ENCODE measurements around the gene LETM1. TPM values are rescaled to one million over a fixed set of nuclear protein-coding genes. Genes with fewer than 3 reads are reported as not detected.

The LETM1 gene
- total and polyA plus RNA-seq, 2 of the 13 experiments (the other 11 are each of a cell fraction or from before 2014, with no cell fraction given), result 9.7 to 41.6 TPM

DNA sequence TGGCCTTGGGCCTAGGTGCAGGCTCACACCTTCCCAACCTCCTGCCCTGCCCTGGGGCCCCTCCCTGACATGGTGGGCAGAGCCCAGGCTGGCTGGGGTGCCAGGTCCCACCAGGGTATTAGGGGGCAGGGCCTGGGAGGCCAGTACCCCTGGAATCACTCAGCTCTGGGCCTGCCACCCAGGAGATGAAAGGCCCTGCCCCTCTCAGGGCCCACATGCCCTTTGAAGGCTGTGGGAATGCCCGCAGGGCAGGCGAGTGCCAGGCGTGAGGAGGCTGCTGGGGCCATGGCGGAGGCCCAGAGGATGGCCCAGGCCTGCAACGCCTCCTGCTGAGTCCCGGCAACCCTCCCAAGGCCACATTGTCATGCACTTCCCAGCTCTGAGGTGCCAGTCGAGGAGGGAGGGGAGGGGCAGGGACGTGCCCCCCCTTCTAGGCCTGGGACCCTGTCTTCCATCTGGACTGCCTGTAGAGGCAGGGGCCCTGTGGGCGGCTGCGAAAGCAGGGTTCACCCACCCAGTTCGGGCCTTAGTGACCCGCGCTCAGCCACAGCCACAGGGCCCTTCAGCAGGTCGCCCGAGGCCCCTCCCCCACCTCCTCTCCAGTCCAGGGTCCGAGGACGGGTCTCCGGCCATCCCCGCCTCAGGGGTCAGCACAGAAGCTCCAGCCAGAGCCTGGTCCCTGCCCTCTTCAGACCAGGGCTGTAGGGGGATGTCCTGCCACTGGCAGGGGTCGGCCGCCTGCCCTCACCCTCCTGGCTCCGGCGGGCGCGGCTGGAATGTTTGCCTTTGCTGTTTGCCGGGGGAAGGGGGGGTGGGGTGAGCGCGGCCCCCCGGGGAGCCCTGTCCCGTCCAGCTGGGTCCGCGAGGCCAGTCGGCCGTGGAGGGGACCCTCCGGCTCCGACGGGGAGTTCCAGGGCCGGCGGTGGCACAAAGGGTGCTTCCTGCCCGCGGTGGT, 89.6 kb downstream of the LETM1 start (continued):
- TF ChIP-seq, protein P1, sequence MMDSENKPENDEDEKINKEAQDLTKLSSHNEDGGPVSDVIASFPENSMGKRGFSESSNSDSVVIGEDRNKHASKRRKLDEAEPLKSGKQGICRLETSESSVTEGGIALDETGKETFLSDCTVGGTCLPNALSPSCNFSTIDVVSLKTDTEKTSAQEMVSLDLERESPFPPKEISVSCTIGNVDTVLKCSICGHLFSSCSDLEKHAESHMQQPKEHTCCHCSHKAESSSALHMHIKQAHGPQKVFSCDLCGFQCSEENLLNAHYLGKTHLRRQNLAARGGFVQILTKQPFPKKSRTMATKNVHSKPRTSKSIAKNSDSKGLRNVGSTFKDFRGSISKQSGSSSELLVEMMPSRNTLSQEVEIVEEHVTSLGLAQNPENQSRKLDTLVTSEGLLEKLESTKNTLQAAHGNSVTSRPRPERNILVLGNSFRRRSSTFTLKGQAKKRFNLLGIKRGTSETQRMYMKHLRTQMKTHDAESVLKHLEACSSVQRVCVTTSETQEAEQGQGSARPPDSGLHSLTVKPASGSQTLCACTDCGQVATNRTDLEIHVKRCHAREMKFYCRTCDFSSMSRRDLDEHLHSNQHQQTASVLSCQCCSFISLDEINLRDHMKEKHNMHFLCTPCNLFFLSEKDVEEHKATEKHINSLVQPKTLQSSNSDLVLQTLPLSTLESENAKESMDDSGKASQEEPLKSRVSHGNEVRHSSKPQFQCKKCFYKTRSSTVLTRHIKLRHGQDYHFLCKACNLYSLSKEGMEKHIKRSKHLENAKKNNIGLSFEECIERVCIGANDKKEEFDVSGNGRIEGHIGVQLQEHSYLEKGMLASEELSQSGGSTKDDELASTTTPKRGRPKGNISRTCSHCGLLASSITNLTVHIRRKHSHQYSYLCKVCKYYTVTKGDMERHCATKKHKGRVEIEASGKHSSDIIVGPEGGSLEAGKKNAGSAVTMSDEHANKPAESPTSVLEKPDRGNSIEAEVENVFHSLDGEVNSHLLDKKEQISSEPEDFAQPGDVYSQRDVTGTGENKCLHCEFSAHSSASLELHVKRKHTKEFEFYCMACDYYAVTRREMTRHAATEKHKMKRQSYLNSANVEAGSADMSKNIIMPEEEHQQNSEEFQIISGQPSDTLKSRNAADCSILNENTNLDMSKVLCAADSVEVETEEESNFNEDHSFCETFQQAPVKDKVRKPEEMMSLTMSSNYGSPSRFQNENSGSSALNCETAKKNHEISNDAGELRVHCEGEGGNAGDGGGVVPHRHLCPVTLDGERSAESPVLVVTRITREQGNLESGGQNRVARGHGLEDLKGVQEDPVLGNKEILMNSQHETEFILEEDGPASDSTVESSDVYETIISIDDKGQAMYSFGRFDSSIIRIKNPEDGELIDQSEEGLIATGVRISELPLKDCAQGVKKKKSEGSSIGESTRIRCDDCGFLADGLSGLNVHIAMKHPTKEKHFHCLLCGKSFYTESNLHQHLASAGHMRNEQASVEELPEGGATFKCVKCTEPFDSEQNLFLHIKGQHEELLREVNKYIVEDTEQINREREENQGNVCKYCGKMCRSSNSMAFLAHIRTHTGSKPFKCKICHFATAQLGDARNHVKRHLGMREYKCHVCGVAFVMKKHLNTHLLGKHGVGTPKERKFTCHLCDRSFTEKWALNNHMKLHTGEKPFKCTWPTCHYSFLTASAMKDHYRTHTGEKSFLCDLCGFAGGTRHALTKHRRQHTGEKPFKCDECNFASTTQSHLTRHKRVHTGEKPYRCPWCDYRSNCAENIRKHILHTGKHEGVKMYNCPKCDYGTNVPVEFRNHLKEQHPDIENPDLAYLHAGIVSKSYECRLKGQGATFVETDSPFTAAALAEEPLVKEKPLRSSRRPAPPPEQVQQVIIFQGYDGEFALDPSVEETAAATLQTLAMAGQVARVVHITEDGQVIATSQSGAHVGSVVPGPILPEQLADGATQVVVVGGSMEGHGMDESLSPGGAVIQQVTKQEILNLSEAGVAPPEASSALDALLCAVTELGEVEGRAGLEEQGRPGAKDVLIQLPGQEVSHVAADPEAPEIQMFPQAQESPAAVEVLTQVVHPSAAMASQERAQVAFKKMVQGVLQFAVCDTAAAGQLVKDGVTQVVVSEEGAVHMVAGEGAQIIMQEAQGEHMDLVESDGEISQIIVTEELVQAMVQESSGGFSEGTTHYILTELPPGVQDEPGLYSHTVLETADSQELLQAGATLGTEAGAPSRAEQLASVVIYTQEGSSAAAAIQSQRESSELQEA (CRISPR knock-in tag; IDR thresholded peaks at IDR 0.05; ENCODE audit: not compliant biosample characterization), result peak; percentile 27
- TF ChIP-seq, protein P2, sequence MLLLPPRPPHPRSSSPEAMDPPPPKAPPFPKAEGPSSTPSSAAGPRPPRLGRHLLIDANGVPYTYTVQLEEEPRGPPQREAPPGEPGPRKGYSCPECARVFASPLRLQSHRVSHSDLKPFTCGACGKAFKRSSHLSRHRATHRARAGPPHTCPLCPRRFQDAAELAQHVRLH (CRISPR knock-in tag; IDR thresholded peaks at IDR 0.05; ENCODE audit: borderline replicate concordance, low read depth), result no peak; the same call in 1 of the 2 replicates
- TF ChIP-seq PHF20 (CRISPR knock-in tag; IDR thresholded peaks at IDR 0.05) (no peak), TBL1XR1 (IDR thresholded peaks at IDR 0.05; ENCODE audit: borderline replicate concordance, low read length, partially characterized antibody) (no peak), SIX4 (CRISPR knock-in tag; IDR thresholded peaks at IDR 0.05) (no peak), TAF1 (CRISPR knock-in tag; IDR thresholded peaks at IDR 0.05) (peak; percentile 46), SIX1 (CRISPR knock-in tag; IDR thresholded peaks at IDR 0.05; ENCODE audit: borderline replicate concordance) (no peak), ZFY (CRISPR knock-in tag; IDR thresholded peaks at IDR 0.05) (peak; percentile 89), CREB1 (IDR thresholded peaks at IDR 0.05) (no peak), CREB1 (CRISPR knock-in tag; IDR thresholded peaks at IDR 0.05) (no peak), ZBTB20 (CRISPR knock-in tag; IDR thresholded peaks at IDR 0.05; ENCODE audit: borderline replicate concordance, low read depth) (no peak)
- TF ChIP-seq, protein P3, sequence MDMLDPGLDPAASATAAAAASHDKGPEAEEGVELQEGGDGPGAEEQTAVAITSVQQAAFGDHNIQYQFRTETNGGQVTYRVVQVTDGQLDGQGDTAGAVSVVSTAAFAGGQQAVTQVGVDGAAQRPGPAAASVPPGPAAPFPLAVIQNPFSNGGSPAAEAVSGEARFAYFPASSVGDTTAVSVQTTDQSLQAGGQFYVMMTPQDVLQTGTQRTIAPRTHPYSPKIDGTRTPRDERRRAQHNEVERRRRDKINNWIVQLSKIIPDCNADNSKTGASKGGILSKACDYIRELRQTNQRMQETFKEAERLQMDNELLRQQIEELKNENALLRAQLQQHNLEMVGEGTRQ (IDR thresholded peaks at IDR 0.05; ENCODE audit: low read depth, low read length), result no peak
- TF ChIP-seq, protein P3 (CRISPR knock-in tag; IDR thresholded peaks at IDR 0.05; ENCODE audit: borderline replicate concordance), result peak; percentile 4; the same call in 1 of the 2 replicates
- TF ChIP-seq, protein P4, sequence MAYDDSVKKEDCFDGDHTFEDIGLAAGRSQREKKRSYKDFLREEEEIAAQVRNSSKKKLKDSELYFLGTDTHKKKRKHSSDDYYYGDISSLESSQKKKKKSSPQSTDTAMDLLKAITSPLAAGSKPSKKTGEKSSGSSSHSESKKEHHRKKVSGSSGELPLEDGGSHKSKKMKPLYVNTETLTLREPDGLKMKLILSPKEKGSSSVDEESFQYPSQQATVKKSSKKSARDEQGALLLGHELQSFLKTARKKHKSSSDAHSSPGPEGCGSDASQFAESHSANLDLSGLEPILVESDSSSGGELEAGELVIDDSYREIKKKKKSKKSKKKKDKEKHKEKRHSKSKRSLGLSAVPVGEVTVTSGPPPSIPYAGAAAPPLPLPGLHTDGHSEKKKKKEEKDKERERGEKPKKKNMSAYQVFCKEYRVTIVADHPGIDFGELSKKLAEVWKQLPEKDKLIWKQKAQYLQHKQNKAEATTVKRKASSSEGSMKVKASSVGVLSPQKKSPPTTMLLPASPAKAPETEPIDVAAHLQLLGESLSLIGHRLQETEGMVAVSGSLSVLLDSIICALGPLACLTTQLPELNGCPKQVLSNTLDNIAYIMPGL (CRISPR knock-in tag; IDR thresholded peaks at IDR 0.05; ENCODE audit: borderline replicate concordance in 1 of 2, low read depth in 1 of 2), result peak in 1 of 2 experiments; percentile 31; a peak in 2 of 4 replicates
- TF ChIP-seq, protein P5, sequence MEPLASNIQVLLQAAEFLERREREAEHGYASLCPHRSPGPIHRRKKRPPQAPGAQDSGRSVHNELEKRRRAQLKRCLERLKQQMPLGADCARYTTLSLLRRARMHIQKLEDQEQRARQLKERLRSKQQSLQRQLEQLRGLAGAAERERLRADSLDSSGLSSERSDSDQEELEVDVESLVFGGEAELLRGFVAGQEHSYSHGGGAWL (CRISPR knock-in tag; IDR thresholded peaks at IDR 0.05), result no peak; the same call in 1 of the 2 replicates
